ENCODE results near the gene KLHL11.
"Not testable (repeated sequence)": the region's sequence is repeated elsewhere in the genome, so short reads cannot be mapped to it uniquely, and the experiment has no call there.

- TF ChIP-seq ESRRG (CRISPR knock-in tag; IDR thresholded peaks at IDR 0.05); ZNF565 (CRISPR knock-in tag; conservative IDR thresholded peaks at IDR 0.05; ENCODE audit: low read depth); OSR1 (CRISPR knock-in tag; IDR thresholded peaks at IDR 0.05); PPARA (CRISPR knock-in tag; IDR thresholded peaks at IDR 0.05; ENCODE audit: borderline replicate concordance); ARNTL (CRISPR knock-in tag; IDR thresholded peaks at IDR 0.05; ENCODE audit: borderline replicate concordance, low read depth); TCF4 (CRISPR knock-in tag; IDR thresholded peaks at IDR 0.05; ENCODE audit: borderline replicate concordance); PATZ1 (CRISPR knock-in tag; IDR thresholded peaks at IDR 0.05; ENCODE audit: borderline replicate concordance); CREB5 (CRISPR knock-in tag; IDR thresholded peaks at IDR 0.05; ENCODE audit: low read depth); ZFP3 (CRISPR knock-in tag; IDR thresholded peaks at IDR 0.05); TSHZ2 (CRISPR knock-in tag; IDR thresholded peaks at IDR 0.05); CSRNP3 (CRISPR knock-in tag; IDR thresholded peaks at IDR 0.05); ZNF70 (CRISPR knock-in tag; IDR thresholded peaks at IDR 0.05): not testable (repeated sequence)
These were observed 24.4 kb downstream of the KLHL11 start for GRCh38 chr17:41840781-41841180.
